Fibroblast of skin of abdomen (primary cell): Measurements from ENCODE around the gene DAO.

ENCODE experiments used
- DNase-seq: peaks from one replicate; pipeline ENCODE4 v3.0.0-alpha.2; 2013

Gene DAO

DNA sequence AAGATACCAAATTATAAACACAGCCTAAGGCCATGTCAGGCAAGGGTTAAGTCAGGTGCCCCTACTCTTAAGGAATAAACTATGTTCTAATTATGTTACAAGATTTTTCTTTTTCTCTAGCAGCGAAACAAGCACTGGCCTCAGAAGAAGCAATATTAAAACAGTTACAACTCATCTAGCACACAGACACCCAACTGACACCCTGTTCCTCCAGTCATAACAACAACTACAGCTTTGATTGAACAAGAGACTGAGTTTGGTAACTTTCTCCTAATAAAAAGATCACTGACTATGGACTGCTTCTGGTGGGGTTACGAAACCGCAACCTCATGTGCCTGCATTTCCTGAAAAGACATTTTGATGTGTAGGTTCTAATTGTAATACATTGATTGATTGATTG lies 3.3 kb upstream of the DAO start:
- DNase-seq, result no peak

DNA sequence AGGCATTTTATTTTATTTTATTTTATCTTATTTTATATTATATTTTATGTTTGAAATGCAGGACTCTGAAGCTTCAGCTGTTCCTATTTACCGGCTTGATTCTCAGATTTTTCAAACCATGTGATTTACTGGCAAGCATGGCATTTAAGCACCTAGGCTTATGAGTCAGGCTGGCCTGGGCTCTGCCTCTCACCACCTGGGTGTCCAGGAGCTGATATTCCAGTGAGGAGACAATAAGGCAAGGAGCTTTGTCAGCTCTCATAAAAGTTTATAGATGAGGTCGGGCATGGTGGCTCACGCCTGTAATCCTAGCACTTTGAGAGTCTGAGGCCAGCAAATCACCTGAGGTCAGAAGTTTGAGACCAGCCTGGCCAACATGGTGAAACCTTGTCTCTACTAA lies 2.1 kb downstream of the DAO start:
- no peak for DNase-seq

DNA sequence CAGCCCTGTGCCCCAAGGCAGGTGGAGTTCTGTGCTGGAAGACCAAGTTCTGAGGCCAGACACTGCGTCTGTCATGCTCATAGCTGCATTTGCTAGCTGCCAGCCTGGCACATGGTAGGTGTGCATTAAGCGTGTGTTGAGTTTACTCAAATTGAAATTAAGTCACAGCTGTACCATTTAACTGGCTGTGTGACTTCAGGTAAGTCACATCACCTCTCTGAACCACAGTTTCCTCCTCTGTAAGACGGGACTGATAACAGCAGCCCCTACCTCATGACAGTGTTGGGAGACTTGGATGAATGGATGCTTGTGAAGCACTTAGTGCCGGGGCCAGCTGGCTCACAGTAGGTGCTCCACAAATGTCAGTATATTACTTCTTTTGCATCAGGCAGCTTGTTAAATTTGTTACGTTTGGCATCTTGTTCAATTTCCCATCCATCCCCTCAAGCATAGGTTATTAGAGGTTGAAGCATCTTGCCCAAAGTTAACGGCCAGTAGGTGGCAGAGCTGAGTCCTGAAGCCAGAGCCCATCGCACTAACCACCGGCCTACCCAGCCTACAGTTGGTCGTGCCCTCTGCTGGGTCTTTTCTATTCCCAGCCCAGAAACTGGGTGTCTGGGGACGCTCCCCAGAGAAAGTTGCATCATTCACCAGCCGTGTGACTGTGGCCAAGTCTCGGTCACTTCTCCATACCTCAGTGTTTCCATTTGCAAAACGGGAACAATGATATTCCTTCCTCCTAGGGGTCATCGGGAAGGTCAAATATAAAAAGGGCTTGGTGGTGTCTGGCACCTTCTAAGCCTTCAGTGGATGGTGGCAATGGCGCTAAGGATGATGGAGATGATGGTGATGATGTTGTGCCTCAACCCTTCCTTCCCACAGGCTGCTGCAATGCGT lies 4.5 kb downstream of the DAO start:
- no peak for DNase-seq

DNA sequence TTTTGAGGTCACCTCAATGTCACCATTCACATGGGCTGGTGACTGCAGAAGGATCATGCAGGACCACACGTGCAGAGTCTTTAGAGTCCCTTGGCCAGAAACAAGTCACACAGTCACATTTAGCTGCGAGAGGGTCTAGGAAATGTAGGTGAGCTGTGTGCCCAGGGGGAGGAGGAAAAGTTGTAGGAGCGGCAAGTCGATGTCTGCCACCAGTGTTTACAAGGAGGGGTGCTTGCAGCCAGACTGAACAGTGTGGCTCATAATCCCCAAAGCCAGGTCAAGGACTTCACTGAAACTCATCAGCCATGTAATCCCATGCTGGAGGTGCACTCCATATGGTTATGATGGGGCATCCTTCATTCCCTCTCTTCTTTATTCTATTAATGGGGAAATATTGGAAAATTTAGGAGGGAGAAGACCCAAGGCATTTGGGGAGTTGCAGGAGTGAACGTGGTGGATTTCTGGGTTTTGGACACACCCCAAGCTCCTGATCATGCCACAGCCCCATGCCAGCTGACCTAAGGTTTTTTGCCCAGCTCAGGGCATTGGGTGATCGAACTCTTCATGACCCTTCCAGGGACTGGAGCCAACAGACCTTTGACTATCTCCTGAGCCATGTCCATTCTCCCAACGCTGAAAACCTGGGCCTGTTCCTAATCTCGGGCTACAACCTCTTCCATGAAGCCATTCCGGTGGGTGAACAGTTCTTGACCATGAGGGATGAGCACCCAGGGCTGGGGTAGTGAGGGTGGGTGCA lies 7.2 kb downstream of the DAO start:
- DNase-seq, result no peak

DNA sequence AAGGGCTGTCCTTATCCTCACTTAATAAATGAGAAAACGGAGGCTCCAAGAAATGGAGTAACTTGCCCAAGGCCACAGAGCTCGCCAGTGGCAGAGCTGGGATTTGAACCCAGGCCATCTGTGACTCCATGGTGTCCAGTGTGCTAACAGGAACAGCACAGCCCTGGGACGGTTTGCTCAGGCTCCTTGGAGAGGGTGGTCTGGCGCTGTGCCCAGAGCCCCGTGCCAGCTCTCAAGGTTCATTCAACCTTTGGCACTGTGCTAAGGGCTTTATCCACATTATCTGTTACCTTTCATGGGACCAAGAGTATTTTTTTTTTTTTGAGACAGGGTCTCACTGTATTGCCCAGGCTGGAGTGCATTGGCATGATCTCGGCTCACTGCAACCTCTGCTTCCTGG lies 8.1 kb downstream of the DAO start:
- no peak for DNase-seq

DNA sequence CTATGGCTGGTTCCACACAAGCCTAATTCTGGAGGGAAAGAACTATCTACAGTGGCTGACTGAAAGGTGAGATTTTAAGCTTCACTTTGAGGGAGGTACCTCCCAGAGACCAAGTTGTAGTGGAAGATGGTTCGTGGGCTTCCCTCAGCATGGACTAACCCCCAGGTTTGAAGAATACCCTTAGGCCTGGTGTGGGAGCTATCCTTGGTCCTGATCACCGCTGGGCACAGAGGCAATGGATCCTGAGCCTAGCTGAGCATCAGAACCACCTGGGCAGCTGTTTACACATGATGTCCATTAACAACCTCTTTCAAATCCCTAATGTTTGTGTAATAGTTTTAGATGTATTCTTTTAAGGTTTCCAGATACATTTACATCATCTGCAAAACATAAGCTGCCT lies 10.3 kb downstream of the DAO start:
- peak; percentile 9 for DNase-seq

DNA sequence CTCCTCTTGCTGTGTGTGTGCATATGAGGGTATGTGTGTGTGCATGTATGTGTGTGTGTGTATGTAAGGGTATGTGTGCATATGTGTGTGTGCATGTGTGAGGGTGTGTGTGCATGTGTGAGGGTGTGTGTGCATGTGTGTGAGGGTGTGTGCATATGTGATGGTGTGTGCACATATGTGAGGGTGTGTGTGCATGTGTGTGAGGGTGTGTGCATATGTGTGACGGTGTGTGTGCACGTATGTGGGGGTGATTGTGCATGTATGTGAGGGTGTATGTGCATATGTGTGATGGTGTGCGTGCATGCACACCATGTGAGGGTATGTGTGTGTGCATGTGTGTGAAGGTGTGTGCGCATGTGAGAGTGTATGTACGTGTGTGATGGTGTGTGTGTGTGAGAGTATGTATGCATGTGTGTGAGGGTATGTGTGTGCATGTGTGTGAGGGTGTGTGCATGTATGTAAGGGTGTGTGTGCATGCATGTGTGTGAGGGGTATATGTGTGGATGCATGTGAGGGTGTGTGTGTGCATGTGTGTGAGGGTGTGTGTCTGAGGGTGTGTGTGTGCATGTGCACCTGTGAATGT lies 15.4 kb downstream of the DAO start:
- DNase-seq, result no peak

DNA sequence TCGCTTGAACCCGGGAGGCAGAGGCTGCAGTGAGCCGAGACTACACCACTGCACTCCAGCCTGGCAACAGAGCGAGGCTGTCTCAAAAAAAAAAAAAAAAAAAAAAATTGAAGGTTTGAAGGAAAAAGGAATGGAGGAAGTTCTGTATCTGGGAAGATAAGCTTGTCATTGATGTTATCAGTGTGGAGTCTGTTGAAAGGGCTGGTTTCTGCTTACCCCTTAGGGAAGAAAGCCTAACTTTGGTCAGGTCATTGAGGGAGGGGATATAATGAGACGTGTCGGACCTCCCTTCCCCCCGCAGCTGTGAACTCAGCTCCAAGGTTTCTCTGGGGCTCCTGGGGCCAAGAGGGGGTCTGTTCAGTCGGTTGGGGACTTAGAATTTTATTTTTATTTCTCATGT lies 16.4 kb downstream of the DAO start:
- no peak for DNase-seq

DNA sequence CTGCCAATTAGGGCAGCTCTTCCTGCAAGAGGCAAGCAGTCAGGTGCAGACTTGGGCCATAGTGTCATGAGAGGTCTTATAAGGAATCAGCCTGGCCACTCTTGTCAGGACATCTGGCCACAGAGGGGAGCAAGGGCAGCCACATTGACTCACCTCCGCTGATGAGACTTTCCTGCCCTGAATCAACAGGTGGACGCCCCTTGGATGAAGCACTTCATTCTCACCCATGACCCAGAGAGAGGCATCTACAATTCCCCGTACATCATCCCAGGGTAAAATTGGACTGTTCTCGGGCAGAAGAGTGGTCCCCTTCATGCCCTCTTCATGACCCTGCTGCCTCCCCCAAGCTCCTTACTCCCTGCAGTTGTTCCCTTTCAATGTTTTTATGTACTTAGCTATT lies 16.9 kb downstream of the DAO start:
- no peak for DNase-seq

DNA sequence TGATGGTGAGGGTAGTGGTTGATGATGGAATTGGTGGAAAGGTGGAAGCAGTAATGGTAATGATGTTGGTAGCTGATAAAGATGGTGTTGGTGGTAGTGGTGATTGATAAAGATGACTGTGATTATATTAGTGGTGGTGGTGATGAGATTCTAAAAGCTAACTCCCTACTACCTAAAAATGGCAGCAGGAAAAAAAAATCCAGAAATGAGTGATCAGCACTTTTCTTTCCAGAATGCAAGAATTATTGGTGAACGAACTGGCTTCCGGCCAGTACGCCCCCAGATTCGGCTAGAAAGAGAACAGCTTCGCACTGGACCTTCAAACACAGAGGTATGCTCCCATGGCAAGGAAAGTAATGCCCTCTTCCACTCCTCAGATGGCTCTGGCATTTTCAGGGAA lies 19.3 kb downstream of the DAO start:
- DNase-seq, result no peak

DNA sequence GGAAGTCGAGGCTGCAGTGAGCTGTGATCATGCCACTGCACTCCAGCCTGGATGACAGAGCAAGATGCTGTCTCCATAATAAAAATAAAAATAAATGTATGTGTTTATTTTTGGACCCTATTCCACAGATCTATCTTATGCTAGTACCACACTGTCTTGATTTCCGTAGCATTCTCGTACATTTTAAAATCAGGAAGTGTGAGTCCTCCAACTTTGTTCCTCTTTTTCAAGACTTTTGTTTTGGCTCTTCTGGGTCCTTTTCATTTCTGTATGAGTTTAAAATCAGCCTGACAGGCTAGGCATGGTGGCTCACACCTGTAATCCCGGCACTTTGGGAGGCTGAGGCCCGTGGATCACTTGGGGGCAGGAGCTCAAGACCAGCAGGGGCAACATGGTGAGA lies 25.8 kb downstream of the DAO start:
- DNase-seq, result no peak

DNA sequence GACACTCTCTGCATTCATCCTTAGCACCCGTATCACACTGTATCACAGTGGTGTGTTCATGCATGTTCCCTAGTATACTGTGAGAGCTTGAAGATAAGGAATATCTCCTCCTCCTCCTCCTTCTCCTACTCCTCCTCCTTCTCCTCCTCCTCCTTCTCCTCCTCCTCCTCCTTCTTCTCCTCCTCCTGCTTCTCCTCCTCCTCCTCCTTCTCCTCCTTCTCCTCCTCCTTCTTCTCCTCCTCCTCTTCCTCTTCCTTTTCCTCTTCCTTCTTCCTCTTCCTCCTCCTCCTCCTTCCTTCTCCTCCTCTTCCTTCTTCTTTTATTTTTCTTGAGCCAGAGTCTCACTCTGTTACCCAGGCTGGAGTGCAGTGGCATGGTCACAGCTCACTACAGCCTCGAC lies 27.1 kb downstream of the DAO start:
- DNase-seq, result no peak

DNA sequence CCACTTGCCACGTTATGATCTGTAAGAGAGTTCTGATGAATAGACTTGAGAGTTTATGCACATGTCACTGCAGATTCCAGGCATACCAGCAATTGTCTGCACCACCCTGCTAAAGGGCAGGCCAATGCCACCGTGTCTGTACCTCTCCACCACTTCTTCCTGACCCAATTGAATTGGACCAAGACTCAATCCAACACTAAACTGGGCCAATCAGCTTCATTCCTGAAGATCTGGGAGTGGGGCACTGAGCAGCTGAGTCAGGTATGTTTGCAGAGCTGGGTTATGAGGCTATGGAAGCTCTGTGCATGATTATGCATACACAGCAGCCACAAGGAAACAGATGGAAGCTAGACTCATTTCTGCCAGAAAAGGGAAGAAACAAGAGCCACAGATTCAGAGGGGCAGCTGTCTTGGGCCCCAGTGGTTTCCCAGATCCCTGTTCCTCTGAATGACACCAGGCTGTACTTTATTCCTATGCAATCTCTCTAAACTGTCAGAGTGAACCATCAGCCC lies 28.0 kb downstream of the DAO start:
- DNase-seq, result no peak

DNA sequence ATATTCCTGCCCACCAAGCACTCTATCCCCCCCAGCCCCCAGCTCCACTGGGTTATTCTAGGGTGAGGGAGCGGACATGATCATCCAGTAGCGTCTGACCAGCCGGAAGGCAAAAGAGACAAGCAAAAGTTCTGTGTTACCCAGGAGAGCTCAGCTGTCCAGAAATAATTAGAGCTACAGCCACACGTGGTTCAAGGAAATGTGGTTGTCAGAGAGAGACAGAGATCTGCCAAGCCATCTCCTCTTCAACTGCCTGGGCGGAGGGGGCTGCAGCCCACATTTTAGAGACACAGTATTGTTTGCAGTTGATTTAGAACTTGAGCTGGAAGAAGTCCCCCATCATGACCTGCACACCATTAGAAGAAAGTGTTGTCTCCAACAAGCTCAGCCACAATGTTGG lies 30.4 kb downstream of the DAO start:
- no peak for DNase-seq

DNA sequence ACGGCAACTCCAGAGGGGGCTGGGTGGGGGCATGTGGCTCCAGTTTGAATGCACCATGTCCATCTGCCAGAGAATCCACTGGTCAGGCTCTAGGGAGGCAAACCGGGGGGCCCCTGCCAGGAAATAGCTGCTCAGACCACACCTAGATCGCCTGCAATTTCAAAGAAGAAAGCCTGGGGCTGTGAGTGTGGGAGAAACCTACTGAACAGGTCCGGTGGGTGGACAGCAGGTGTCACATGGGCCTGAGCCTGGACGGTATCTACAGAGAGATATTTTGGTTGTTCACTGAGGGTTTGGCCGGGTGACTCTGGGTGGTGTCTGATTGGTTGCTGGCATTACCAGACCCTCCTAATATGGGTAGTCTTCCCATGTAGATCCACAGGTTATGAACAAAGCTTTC lies 32.0 kb downstream of the DAO start:
- DNase-seq, result no peak

DNA sequence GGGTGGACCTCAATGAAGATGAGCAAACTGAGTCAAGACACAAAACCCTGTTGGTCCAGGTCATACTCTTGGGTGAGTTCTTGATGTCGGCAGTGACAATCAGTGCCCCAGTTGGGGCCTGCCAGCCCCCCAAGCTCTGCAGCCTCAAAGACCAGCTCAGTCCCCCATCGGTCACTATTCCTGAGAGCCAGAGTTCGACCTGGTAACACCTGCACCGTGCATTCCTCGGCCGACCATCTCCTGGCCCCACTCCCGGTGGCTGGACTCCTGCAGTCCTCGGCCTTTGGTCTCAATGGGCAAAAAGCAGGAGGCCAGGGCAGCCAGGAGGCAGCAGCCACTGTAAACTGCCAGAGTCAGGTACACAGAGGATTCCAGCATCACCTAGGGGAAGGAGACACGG lies 32.5 kb downstream of the DAO start:
- no peak for DNase-seq

DNA sequence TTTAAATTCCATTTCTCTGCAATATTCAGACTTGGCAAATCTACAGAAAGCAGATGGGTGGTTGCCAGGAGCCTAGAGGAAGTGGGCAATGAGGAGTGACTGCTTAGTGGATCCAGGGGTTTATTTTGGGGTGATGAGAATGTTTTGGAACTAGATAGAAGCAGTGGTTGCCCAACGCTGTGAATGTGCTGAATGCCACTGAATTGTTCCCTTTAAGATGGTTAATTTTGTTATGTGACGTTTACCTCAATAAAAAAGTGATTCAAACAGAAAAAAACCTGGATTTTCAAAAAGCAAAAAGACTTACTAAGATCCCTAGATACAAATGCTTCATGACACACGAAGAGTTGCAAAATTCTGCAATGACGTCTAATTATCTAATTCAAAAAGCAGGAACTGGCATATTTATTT lies 34.2 kb downstream of the DAO start:
- DNase-seq, result no peak

DNA sequence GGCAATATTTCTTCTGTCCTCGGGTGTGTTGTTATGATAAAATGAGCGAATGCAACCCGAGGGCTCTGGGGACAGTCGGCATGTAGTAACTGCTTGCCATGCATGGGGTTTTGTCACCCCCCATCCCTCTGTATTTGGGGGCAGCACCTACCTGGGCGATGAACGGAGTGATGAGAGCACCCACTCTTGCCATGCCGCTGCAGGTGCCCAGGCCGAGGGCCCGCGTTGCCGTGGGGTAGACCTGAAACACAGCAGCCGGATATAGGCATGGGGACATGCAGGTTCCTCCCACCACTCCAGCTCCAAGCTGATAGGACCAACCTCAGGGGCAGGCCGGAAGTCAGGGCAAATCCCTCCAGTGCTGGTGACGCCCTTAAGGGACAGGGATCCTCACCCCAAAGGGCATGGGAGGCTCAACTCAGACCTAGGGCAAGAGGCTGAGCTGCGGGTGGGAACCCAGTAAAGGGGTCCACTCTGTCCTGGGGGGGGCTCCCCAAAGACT lies 35.8 kb downstream of the DAO start:
- DNase-seq, result no peak

DNA sequence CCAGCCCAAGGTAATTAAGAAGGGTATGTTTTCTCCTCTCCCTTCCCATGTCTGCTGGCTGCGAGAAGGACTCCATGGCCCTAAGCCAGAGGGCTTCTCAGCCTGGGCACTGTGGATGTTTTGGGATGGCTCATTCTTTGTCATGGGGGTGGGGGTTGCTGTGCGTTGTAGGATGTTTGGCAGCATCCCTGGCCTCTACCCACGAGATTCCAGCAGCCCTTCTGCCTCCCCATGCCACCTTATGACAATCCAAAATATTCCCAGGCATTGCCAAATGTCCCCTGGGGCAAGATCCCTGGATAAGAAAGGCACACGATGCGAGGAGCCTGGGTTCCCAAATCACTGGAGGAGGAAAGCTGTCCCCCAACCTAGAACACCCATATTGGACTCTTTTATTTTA lies 36.4 kb downstream of the DAO start:
- DNase-seq, result no peak

DNA sequence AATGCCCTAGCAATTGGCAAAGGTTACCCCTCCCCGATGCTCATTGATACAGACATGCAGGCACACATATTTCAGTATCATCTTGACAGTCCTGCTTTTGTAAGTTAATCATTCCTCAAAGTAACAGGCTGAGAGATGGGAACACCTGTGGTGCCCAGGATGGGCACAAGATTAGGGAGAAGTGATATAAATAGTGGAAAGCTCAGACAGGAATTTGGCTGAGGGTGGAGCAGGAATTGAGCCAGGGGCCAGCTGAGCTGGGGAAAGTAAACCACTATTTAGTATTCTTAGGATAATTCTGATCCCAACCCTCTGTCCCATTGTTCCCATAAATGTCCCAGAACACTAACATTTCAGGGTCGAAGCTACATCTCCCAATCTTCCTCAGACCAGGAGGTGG lies 38.3 kb downstream of the DAO start:
- no peak for DNase-seq

DNA sequence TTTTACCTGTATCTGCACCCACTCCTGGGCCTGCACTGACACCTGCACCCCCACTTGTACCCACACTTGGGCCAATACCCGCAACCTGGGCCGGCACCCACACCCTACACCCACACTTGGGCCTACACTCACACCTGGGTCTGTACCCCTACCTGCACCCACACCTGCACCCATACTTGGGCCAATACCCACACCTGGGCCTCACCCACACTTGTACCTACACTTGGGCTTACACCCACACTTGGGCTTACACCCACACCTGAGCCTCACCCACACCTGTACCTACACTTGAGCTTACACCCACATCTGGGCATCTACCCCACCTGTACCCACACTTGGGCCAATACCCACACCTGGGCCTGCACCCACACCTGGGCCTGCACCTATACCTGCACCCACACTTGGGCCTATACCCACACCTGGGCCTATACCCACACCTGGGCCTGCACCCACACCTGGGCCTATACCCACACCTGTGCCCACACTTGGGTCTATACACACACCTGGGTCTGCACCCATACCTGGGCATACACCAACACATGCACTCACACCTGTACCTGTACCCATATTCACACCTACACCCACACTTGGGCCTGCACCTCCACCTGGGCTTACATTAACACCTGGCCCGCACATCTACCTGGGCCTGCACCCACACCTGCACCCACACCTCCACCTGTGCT lies 39.2 kb downstream of the DAO start:
- no peak for DNase-seq

DNA sequence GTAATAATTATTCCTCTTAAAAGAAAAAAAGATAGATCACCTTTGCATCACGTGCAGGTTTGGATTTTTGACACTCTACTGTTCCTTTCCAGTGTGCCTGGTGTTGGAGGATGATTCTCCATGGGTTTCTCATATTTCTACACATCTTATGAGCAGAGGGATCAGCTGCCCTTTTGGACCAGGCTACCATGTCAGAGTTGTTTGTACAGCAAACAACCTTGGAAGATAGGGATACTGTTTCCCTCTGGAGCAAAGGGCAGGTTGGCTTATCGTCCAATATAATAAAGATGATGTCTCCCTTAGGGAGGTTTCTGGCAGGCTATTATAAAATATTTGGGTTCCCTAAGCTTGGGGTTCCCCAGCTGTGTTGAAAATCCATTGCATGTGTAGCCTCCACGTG lies 42.1 kb downstream of the DAO start:
- DNase-seq, result no peak

DNA sequence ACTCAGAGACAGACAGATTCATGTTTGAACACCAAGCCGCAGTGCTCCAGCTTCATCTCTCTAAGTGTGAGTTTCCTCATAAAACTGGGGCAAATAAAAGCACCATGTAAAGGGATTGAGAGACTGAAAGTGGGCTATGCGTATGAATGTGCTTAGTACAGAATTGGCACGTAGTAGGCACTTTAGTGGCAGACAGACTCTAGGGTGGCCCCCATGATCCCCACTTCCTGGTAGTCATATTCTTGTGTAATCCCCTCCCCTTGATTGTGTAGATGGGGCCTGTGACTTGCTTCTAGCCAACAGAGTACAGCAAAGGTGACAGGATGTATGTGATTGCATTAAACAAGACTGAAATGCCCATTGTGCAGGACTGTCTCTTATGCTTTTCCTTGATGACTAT lies 43.0 kb downstream of the DAO start:
- no peak for DNase-seq
